ENCODE data around the gene MAPK8IP3. TPM values are rescaled to one million over a fixed set of nuclear protein-coding genes. Genes with fewer than 3 reads are reported as not detected.

The MAPK8IP3 gene, protein sequence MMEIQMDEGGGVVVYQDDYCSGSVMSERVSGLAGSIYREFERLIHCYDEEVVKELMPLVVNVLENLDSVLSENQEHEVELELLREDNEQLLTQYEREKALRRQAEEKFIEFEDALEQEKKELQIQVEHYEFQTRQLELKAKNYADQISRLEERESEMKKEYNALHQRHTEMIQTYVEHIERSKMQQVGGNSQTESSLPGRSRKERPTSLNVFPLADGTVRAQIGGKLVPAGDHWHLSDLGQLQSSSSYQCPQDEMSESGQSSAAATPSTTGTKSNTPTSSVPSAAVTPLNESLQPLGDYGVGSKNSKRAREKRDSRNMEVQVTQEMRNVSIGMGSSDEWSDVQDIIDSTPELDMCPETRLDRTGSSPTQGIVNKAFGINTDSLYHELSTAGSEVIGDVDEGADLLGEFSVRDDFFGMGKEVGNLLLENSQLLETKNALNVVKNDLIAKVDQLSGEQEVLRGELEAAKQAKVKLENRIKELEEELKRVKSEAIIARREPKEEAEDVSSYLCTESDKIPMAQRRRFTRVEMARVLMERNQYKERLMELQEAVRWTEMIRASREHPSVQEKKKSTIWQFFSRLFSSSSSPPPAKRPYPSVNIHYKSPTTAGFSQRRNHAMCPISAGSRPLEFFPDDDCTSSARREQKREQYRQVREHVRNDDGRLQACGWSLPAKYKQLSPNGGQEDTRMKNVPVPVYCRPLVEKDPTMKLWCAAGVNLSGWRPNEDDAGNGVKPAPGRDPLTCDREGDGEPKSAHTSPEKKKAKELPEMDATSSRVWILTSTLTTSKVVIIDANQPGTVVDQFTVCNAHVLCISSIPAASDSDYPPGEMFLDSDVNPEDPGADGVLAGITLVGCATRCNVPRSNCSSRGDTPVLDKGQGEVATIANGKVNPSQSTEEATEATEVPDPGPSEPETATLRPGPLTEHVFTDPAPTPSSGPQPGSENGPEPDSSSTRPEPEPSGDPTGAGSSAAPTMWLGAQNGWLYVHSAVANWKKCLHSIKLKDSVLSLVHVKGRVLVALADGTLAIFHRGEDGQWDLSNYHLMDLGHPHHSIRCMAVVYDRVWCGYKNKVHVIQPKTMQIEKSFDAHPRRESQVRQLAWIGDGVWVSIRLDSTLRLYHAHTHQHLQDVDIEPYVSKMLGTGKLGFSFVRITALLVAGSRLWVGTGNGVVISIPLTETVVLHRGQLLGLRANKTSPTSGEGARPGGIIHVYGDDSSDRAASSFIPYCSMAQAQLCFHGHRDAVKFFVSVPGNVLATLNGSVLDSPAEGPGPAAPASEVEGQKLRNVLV (N-terminal part only)
- 74.2 and 79.0 TPM in 2 replicates for total RNA-seq (2014; rRNA removed; shearing (Covaris generic))

DNA sequence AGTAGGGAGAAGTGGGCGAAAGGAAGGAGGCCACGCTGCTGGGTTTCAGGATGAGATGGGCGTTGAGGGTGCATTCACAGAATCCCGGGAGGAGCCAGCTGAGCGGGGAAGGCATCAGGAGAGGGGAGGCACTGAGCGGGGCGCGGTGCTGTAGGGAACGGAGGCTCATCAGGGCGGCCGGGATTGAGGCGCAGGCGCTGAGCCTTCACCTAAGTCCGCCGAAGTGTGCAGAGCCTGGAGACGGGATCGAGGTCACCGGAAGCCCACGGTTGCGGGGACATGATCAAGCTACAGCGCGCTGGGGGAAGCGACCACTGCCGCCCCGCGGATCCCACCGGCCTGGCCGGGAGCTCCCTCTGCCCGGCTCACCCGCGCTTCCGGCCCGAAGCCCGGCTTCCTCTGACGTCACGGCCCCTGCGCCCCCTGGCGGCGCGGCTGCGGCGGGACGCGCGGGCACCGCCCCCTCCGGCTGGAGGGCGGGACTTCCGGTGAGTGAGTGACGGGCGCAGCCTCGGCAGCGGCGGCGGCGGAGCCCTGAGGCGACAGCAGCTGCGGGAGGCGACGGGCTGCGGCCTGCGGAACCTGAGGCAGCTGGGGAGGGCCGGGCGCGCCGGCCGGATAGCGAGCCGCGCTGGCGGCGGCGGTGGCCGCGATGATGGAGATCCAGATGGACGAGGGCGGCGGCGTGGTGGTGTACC, at the start of gene MAPK8IP3:
TSS of gene MAPK8IP3 (plus strand) at position 508 of the 698 bp plus-strand sequence. CDS start at position 653, 145 bp downstream.

DNA sequence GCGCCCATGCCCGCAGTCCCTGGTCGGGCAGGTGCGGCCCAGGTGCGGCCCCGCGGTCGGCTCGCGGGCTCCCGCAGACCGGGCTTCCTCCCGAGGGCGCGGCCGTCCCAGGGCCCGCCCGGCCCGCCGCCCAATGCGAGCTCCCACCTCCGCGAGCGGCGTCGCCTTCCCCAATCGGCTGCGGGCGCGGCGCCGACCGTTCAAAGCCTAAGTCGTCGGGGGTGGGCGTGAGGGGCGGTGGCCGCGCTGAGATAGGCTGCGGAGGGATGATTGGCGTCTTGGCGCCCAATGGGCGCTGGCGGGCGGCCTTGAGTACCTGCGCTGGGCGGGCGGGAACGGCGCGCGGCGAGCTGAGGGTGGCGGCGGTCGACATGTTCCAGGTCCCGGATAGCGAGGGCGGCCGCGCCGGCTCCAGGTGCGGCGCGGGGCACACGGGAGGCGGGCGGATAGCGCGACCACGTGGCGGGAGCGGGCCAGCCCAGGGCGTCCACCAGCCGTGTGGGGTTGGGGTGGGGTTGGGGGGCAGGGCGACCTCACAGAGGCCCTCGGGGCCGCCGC, 28.0 kb upstream of the MAPK8IP3 start, which contains the start of gene JPT2:
TSS of gene JPT2 (plus strand) at position 338 of the 558 bp plus-strand sequence. CDS start at position 372, 34 bp downstream.

DNA sequence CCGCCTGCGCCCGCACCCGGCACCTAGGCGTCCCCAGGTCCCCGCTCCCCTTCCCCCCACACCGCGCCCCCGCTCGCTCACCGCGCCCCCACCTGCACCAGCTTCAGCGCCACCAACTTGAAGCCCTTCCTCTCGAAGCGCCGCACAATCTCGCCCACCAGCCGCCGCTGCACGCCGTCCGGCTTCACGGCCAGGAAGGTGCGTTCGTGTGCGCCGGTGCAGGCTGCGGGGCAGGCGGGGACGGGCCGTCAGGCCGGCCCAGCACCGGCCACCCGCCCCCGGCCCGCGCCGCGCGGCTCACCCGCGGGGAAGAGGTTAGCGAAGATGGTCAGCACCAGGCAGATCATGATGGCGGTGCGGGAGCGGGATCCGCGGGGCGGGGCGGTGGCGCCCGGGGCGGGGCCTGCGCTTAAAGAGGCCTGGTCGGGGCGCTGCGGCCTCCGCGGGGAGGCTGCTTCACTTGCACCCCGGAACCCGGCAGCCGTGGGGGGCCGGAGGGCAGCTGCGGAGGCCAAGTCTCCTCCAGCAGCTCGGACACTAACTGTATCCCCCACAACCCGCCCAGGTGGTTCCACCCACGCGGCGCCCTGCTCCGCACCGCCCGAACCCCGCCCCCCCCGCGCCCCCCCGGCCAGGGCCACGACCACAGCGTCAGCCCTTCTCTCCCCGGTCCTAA, 65.3 kb downstream of the MAPK8IP3 start, which contains the start of gene NME3:
TSS of gene NME3 (minus strand) at position 356 of the 676 bp plus-strand sequence. CDS start at position 347, 9 bp downstream.

DNA sequence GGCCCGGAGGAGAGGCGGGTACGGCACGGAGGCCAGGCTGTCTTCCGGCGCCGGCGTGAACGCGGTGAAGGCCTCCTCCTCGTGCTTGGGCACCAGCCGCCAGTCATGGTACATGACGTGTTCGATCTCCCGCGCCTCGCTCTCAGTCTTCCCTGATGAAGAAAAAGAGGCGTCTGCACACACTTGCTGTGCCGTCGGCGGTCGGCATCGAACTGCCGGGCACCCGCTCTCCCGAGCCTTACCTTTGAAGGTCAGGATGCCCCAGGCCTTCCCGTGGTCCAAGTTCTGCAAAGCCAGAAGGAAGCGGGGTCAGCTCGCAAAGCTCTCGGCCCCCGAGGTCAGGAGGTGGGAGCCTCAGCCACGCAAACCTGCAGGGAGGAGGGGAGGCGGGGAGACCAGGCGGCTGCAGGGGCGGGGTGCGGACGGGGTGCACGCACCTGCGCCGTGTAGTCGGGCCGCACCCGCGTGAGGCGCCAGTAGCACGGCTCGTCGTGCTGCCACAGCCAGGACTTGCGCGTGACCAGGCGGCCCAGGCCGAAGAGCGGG, 66.4 kb downstream of the MAPK8IP3 start, which contains the start of gene EME2:
TSS of gene EME2 (plus strand) at position 449 of the 546 bp plus-strand sequence. CDS start 418 bp downstream, outside the sequence.

DNA sequence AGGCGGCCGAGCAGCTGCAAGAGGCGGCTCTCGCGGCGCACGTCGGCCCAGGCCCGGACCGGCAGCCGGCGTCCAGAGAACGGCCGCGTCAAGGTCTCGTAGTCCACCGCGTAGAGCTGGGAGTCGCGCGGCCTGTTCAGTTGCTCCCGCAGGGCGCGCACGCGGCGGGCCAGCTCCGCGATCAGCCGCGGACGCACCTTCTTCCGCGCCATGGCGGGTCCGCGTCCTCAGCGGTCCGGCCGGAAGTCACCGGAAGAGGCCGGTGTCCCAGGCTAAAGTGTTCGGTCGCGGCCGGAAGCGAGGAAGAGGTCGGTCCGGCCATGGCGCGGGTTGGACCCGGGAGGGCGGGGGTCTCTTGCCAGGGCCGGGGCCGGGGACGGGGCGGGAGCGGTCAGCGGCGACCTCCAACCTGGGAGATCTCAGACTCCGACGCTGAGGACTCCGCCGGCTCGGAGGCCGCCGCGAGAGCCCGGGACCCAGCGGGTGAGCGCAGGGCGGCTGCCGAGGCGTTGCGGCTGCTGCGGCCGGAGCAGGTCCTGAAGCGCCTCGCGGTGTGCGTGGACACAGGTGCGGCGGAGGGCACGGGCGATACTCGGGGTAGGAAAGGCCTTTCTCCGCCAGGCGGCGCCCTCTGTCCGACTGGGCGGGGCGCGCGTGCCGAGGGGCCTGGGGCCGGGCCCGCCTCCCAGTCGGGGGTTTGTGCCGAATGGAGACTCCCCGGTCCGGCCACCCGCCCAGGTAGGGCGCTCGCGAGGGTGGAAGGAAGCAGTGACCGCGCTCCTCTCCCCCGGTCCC, 67.1 kb downstream of the MAPK8IP3 start, which contains the start of gene MRPS34:
TSS of gene MRPS34 (minus strand) at position 227 of the 795 bp plus-strand sequence. CDS start at position 212, 15 bp downstream.

DNA sequence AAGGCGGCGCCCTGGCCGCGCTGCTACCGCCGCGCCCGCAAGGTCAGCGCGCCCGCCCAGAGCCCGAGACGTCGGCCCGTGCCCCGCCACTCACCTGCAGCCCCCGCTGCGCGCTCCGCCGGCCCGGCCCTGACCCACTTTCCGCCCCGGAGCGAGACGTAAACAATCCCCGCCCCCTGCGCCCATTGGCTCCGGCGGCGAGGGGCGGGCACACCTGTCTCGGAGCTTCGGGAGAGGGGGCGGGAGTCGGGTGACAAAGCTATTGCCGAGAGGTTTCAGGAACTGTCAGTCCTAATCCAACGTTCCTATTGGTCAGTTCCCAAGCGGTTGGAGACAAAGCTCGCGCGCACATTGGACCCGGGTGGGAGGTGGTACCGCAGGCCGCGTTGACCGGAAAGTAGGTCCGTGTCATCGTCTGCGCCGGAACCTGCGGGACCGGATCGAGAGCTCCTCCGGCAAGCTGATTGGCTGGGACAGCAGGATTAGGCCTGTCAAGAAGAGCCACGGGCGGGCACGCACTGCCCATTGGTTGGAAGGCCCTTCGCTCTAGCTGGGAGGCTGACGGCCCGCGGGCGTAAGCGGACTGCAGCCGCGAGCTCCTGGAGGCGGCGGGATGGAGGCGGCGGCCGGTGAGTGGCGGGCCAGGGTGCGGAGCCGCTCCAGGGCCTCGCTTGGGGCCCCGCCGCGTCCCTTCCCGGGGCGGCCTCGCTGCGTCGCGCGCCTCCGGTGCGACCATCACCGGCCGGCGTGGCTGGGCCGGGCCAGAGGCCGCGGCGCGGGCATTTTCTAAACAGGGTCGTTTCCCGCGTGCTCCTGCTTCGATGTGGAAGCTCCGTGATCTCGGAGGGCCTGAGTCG, 76.6 kb downstream of the MAPK8IP3 start, which contains the start of the genes NUBP2 and SPSB3:
TSS of gene NUBP2 (plus strand) at position 553 of the 857 bp plus-strand sequence. CDS start at position 614, 61 bp downstream.
TSS of gene SPSB3 (minus strand) at position 164 of the 857 bp plus-strand sequence. CDS start 1,088 bp downstream, outside the sequence.

DNA sequence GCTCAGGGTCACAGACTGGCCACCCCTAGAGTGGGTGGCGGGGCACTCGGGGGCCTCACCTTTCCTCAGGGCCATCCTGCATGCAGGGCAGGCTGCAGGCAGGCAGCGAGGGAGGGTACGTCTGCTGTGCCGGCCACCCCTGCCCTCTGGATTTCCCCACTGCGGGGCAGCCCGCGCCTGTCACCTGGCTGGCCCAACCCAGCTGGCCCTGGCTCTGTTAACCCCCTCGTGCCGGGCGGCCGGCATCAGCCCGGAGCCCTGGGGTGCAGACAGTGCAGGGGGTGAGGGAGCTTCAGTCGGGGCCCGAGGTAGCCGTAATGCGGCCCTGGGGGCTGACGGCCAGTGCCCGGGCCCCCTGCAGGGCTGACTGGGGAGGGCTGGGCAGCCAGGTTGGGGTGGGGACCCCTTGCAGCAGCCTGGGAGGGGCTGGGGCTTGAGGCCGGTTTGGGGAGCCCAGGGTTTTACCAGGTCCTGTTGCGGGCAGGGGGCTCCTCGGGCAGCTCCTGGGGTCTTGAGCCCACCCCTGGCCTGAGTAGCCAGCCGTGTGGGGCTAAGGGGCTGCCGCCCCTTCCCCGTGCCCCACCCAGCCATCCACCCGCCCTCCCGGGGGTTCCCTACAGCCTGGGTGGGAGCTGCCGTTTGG, 87.7 kb downstream of the MAPK8IP3 start, which contains the start of gene IGFALS:
TSS of gene IGFALS (minus strand) at position 128 of the 643 bp plus-strand sequence. CDS start at position 75, 53 bp downstream.

Small RNA genes within 50 kb of the gene (small RNA-seq; reads per million reads assigned to genes)
- not detected for gene MIR3177

Other genes starting within 250 kb of the MAPK8IP3 start
- 103 and 114 TPM in 2 replicates for gene CLCN7, start 231.2 kb upstream of the MAPK8IP3 start, total RNA-seq (2014; rRNA removed; shearing (Covaris generic))
- not detected in 2 replicates for gene PTX4, start 217.3 kb upstream of the MAPK8IP3 start, total RNA-seq (2014; rRNA removed; shearing (Covaris generic))
- gene TELO2, start 212.8 kb upstream of the MAPK8IP3 start, total RNA-seq (2014; rRNA removed; shearing (Covaris generic)), result 24.5 and 42.0 TPM in 2 replicates
- gene TMEM204, start 172.5 kb upstream of the MAPK8IP3 start, total RNA-seq (2014; rRNA removed; shearing (Covaris generic)), result not detected in 2 replicates
- gene IFT140, start 94.1 kb upstream of the MAPK8IP3 start, total RNA-seq (2014; rRNA removed; shearing (Covaris generic)), result 19.3 and 21.7 TPM in 2 replicates
- 9.0 and 9.2 TPM in 2 replicates for gene CRAMP1, start 93.8 kb upstream of the MAPK8IP3 start, total RNA-seq (2014; rRNA removed; shearing (Covaris generic))
- gene JPT2, start 27.9 kb upstream of the MAPK8IP3 start, total RNA-seq (2014; rRNA removed; shearing (Covaris generic)), result 71.8 and 72.4 TPM in 2 replicates
- gene NME3, start 65.3 kb downstream of the MAPK8IP3 start, total RNA-seq (2014; rRNA removed; shearing (Covaris generic)), result 89.3 and 122 TPM in 2 replicates
- gene EME2, start 66.6 kb downstream of the MAPK8IP3 start, total RNA-seq (2014; rRNA removed; shearing (Covaris generic)), result 21.4 and 22.7 TPM in 2 replicates
- 187 and 223 TPM in 2 replicates for gene MRPS34, start 66.9 kb downstream of the MAPK8IP3 start, total RNA-seq (2014; rRNA removed; shearing (Covaris generic))
- gene SPSB3, start 76.4 kb downstream of the MAPK8IP3 start, total RNA-seq (2014; rRNA removed; shearing (Covaris generic)), result 51.4 and 57.6 TPM in 2 replicates
- gene NUBP2, start 76.8 kb downstream of the MAPK8IP3 start, total RNA-seq (2014; rRNA removed; shearing (Covaris generic)), result 132 and 137 TPM in 2 replicates
- 0.29 TPM in 1 of 2 replicates, not detected in the other for gene IGFALS, start 87.5 kb downstream of the MAPK8IP3 start, total RNA-seq (2014; rRNA removed; shearing (Covaris generic))
- gene HAGH, start 120.6 kb downstream of the MAPK8IP3 start, total RNA-seq (2014; rRNA removed; shearing (Covaris generic)), result 113 and 133 TPM in 2 replicates
- 30.1 and 30.2 TPM in 2 replicates for gene FAHD1, start 121.0 kb downstream of the MAPK8IP3 start, total RNA-seq (2014; rRNA removed; shearing (Covaris generic))
- gene MEIOB, start 166.0 kb downstream of the MAPK8IP3 start, total RNA-seq (2014; rRNA removed; shearing (Covaris generic)), result not detected in 2 replicates
- not detected in 2 replicates for gene HS3ST6, start 212.2 kb downstream of the MAPK8IP3 start, total RNA-seq (2014; rRNA removed; shearing (Covaris generic))
- gene MSRB1, start 237.0 kb downstream of the MAPK8IP3 start, total RNA-seq (2014; rRNA removed; shearing (Covaris generic)), result 8.5 and 10.2 TPM in 2 replicates
- not detected in 2 replicates for gene RPL3L, start 248.5 kb downstream of the MAPK8IP3 start, total RNA-seq (2014; rRNA removed; shearing (Covaris generic))